ENCODE results near the gene PRXL2C.
"Not testable (repeated sequence)": the region's sequence is repeated elsewhere in the genome, so short reads cannot be mapped to it uniquely, and the experiment has no call there.

PRXL2C gene

GRCh38 chr9:96649620-96650324 is 5.3 kb downstream of the PRXL2C start:
- no peak for DNase-seq (ENCODE audit: low read depth in 2 of 2)

DNA sequence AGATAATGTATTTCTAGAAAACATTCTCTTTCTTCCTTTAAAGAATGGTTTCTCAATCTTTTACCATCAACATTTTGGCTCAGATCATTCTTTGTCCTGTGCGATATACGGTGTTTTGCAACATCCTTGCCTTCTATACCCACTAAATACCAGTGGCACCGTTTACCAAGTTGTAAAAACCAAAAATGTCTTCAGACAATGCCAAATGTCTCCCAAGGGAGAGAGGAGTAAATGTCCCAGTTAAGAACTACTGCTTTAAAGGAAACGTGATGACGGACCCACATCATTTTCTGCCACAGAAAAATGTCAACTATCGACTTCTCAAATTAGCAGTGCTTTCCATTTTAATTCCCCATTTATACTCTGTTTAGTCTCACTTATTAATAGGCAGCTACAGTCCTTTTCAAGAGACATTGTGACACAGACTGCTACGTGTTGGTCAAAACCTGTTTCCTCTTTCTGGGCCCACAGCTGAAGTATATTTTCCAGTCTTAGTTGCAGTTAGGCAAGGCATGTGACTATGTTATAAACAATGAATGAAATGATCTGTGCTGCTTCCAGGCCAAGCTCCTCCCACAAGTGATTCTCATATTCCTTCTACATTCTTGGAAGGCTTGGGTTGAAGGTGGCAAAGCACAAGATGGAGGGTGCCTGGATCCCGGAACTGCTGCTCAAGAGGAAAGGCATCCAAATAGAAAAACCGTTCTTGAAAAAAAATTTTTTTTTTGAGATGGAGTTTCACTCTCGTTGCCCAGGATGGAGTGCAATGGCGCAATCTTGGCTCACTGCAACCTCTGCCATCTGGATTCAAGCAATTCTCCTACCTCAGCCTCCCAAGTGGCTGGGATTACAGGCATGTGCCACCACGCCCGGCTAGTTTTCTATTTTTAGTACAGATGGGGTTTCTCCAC is 8.8 kb downstream of the PRXL2C start:
- DNase-seq (ENCODE audit: low read depth in 2 of 2) = no peak

GRCh38 chr9:96644137-96644536 is 11.0 kb downstream of the PRXL2C start:
- DNase-seq (ENCODE audit: low read depth in 2 of 2) = no peak

DNA sequence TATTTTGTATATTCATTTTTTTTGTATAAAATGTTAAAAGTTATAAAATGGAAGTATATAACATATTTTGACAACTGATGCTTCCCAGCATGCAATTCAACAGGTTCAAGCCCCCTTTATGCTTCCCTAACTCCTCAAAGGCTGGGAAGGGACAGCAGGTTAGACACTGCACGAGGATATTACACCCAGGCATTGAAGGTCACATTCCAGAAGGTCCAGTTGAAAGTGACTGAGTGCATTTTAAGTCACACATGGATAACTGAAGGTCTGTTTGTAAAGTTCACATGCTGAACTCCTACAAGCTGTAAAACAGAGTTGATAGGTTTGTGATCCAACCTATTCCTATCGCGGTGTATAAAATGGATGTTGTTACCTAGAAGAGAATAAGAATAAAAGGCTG is 13.6 kb downstream of the PRXL2C start:
- DNase-seq (ENCODE audit: low read depth in 2 of 2) = no peak

DNA sequence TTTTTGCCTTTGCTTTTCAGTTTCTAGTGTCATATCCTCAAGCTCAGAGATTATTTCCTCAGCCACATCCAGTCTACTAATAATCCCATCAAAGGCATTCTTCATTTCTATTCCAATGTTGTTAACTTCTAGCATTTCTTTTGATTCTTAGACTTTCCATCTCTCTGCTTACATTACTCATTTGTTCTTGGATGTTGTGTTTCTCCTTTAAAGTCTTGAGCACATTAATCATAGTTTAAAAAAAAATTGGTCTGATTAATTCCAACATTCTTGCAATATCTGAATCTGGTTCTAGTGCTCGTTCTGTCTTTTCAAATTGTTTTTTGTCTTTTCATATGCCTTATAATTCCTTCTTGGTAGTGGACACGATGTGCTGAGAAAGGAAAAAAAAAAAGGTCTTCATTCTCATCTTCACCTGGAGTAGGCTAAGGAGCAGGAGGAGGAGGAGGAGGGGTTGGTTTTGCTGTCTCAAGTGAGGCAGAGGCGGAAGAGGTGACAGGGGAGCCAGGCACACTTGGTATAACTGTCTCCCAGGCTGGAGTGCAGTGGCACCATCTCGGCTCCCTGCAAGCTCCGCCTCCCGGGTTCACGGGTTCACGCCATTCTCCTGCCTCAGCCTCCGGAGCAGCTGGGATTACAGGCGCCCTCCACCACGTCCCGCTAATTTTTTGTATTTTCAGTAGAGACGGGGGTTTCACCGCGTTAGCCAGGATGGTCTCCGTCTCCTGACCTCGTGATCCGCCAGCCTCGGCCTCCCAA is 16.3 kb downstream of the PRXL2C start:
- DNase-seq (ENCODE audit: low read depth in 2 of 2) = no peak

DNA sequence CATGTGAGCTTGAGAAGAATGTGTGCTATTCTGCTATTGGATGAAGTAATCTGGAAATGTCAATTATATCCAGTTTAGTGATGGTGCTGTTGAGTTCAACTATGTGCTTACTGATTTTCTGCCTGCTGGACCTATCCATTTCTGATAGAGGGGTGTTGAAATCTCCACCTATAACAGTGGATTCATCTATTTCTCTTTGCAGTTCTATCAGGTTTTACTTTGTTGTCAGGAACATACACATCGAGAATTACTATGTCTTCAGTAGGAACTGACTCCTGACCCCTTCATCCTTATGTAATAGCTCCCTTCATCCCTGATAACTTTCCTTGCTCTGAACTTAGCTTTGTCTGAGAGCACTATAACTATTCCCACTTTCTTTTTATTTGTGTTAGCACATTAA is 18.7 kb downstream of the PRXL2C start:
- DNase-seq (ENCODE audit: low read depth in 2 of 2) = no peak

- not testable (repeated sequence) for DNase-seq (ENCODE audit: low read depth in 2 of 2)
These were observed 21.5 kb downstream of the PRXL2C start for GRCh38 chr9:96633579-96633978.

GRCh38 chr9:96626912-96627311 is 28.2 kb downstream of the PRXL2C start:
- no peak for DNase-seq (ENCODE audit: low read depth in 2 of 2)

GRCh38 chr9:96621618-96622017 is 33.5 kb downstream of the PRXL2C start:
- DNase-seq (ENCODE audit: low read depth in 2 of 2) = no peak

- no peak for DNase-seq (ENCODE audit: low read depth in 2 of 2)
These were observed 34.3 kb downstream of the PRXL2C start for GRCh38 chr9:96620832-96621269.

- DNase-seq (ENCODE audit: low read depth in 2 of 2) = no peak
These were observed 35.0 kb downstream of the PRXL2C start for GRCh38 chr9:96620181-96620514.

DNA sequence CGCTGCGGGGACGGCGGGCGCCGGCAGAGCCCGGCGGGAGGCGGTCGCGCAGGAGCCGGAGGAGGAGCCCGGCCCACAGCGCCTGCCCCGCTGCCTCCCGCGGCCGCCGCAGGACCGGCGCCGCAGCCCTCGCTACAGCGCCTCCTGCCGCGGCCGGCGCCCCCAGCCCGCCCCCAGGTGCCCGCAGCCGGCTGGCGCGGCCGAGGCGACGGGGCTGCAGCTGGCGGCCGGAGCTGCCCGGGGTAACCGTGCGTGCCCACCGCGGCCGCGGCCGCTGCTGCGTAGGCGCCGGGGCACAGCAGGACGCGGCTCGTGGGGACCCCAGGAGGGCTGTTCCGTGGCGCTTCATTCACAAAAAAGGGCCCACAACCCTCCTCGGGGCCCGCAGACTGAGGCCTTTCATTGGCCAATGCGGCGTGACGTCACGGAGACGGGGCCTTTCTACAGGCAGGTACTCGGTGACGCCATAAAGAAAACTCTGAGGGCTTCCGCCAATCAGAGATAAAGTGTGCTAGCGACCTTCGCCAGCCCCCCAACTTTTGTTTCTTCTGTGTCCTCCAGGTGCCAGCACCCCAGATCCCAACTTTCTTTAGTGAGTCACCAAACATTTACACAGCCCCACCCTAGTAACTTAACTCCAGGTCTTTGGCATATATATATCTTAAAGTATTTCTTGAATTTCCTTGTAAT is 35.5 kb downstream of the PRXL2C start, which contains the start of gene CDC14B:
Gene CDC14B (minus strand): TSS at position 353 of the 690 bp plus-strand sequence. CDS start 465 bp downstream, outside the sequence.
- peak; percentile 48 to 69 for DNase-seq (ENCODE audit: low read depth in 2 of 2)

DNA sequence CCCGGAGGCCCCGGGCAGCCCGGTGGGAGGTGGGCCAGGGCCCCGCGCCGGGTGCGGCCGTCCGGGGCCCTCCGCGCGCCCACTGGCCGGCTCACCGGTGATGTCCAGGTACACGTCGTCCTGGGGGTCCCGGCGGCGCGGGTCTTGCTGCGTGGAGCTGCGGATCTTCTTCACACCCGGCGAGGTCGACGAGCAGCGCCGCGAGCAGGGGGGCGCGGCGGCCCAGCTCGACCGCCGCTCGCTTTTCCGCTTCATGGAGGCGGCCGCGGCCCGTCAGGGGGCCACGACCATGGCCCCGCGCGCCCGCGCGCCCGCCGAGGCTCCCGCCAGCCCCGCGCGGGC is 36.0 kb downstream of the PRXL2C start:
- no peak for DNase-seq (ENCODE audit: low read depth in 2 of 2)

- no peak for DNase-seq (ENCODE audit: low read depth in 2 of 2)
These were observed 36.7 kb downstream of the PRXL2C start for GRCh38 chr9:96618209-96619123.

- no peak for DNase-seq (ENCODE audit: low read depth in 2 of 2)
These were observed 37.5 kb downstream of the PRXL2C start for GRCh38 chr9:96617439-96618185.

DNA sequence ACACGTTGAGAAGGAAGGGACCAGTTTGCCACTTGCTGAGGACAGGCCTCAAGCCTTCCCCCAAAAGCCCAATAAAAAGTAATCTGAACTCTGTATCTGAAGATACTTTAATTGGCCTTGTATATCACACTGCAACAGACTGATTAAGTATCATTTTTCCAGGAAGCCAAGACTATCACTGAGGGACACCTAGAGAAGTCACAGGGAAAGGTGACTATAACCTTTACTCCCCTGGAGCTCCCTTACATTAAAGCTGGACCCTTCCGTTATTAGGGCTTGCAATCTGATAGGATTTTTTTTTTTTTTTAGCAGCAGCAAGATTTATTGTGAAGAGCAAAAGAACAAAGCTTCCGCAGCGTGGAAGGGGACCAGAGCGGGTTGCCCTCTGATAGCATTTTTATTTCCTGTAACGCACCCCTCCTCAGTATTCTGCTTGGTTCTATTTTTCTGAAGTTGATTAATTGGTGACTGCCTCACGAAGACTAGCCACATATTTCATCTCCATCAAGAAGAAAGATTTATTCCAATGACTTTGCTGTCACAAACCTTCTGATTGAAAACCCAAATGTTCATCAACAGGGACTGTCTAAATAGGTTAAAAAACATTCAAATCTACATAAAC is 38.2 kb downstream of the PRXL2C start:
- no peak for DNase-seq (ENCODE audit: low read depth in 2 of 2)

- DNase-seq (ENCODE audit: low read depth in 2 of 2) = no peak
These were observed 39.7 kb downstream of the PRXL2C start for GRCh38 chr9:96615411-96615810.

GRCh38 chr9:96614664-96615063 is 40.5 kb downstream of the PRXL2C start:
- not testable (repeated sequence) for DNase-seq (ENCODE audit: low read depth in 2 of 2)

DNA sequence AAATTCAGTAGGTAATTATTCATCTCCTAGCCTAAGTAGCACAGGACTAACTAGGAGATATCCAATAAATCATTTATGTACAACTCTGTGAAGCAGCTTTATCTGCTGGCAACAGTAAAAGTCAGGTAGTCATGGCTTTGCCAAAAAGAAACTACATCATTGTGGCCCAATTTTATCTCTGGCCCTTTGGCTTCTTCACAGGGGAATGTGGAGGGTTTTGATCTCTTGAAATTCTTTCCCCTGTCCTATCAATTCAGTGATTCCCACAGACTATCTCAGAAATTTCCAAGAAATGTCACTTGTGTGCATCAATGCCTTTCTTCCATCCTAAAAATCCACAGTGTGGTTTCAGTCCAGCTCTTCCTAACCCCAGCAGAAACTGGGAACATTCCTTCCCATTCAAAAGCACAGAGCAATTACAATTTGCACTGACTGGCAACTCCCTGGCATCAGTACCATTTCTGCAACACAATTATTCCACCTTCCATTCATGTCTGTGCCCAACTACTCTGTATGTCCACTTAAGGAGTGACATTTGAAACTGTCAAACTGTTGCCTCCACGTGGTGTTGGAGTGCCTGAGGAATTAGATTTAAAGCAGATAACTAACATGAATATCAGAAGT is 42.0 kb downstream of the PRXL2C start:
- no peak for DNase-seq (ENCODE audit: low read depth in 2 of 2)

Data from activated CD4-positive, alpha-beta T cell treated with anti-CD3 and anti-CD28 coated beads for 24 hours (primary cell).